Smooth muscle cell (in vitro differentiated cells): Measurements from ENCODE around the gene ERLIN1. TPM values are rescaled to one million over a fixed set of nuclear protein-coding genes. Genes with fewer than 3 reads are reported as not detected.
A peak's percentile ranks its signal among the peaks of the same experiment; 100 is the strongest.

ENCODE experiments used
- DNase-seq: peaks from one replicate; lab custom pipeline; 2025; ENCODE audit not compliant: unreplicated experiment; lab: John Stamatoyannopoulos, UW
- H2AFZ ChIP-seq: fragments of 200-600 bp; sonication (generic); 2 replicates; pipeline ENCODE4 v1.6.0; 2016; ENCODE audit warnings: antibody characterized with exemption, low read depth, mild to moderate bottlenecking
- H3F3A ChIP-seq: fragments of 200-600 bp; sonication (generic); 2 replicates; pipeline ENCODE4 v1.6.0; 2017; ENCODE audit warnings: antibody characterized with exemption, low read depth
- H3K27ac ChIP-seq: fragments of 200-600 bp; sonication (generic); 2 replicates; pipeline ENCODE4 v1.5.1; 2016; ENCODE audit warnings: low read depth, mild to moderate bottlenecking
- H3K27me3 ChIP-seq: fragments of 200-600 bp; sonication (generic); 2 replicates; pipeline ENCODE4 v1.6.1; 2016; ENCODE audit warnings: low read depth, mild to moderate bottlenecking
- H3K36me3 ChIP-seq: fragments of 200-600 bp; sonication (generic); 2 replicates; pipeline ENCODE4 v1.5.1; 2016; ENCODE audit warnings: low read depth
- H3K4me1 ChIP-seq: fragments of 200-600 bp; sonication (generic); 2 replicates; pipeline ENCODE4 v1.5.1; 2016; ENCODE audit warnings: low read depth
- H3K4me2 ChIP-seq: fragments of 200-600 bp; sonication (generic); 2 replicates; pipeline ENCODE4 v1.6.0; 2016; ENCODE audit warnings: mild to moderate bottlenecking
- H3K4me3 ChIP-seq: fragments of 200-600 bp; sonication (generic); 2 replicates; pipeline ENCODE4 v1.5.1; 2016; ENCODE audit warnings: mild to moderate bottlenecking
- H3K79me2 ChIP-seq: fragments of 200-600 bp; sonication (generic); 2 replicates; pipeline ENCODE4 v1.6.0; 2016; ENCODE audit warnings: low read depth, mild to moderate bottlenecking
- H3K9ac ChIP-seq: fragments of 200-600 bp; sonication (generic); 2 replicates; pipeline ENCODE4 v1.6.0; 2016; ENCODE audit warnings: low read depth
- H3K9me3 ChIP-seq: fragments of 200-600 bp; sonication (generic); replicated peaks from 2 replicates; pipeline ENCODE4 v1.5.1; 2016; ENCODE audit warnings: low read depth
- H4K20me1 ChIP-seq: fragments of 200-600 bp; sonication (generic); 2 replicates; pipeline ENCODE4 v1.6.0; 2016; ENCODE audit warnings: low read depth
- CTCF ChIP-seq: fragments of 200-600 bp; sonication (generic); IDR thresholded peaks from 2 replicates; pipeline ENCODE4 v1.5.1; 2017; ENCODE audit warnings: borderline replicate concordance, mild to moderate bottlenecking, antibody characterized with exemption; ENCODE audit not compliant: insufficient read depth, poor library complexity, severe bottlenecking
- WGBS: methylation state at CpG from one replicate; pipeline ENCODE4 v1.1.7; 2016; ENCODE audit warnings: low lambda C conversion rate; 5-methylcytosine and 5-hydroxymethylcytosine counted together
- polyA plus RNA-seq: library from polyadenylated mRNA; unstranded; fragments of >200 nt; fragmentation: Nextera tagmentation; extraction: Ambion mirVana; gene quantifications from 2 replicates; pipeline ENCODE4 v1.2.1, GENCODE V29; 2016
- total RNA-seq: library from RNA; depleted of rRNA; stranded (reverse); fragments of >200 nt; gene quantifications from 2 replicates; pipeline ENCODE4 v1.2.3, GENCODE V29; 2014

The ERLIN1 gene
- total and polyA plus RNA-seq, 2 experiments from 2014 or later = 21.0 to 32.2 TPM

GRCh38 chr10:100153239-100153825 lies 32.5 kb downstream of the ERLIN1 start:
- Histone ChIP-seq H3K4me1 (no peaks in the 10 kb centered on the region), H2AFZ (no peak overlapping the region), H3F3A (no peaks in the 10 kb centered on the region), H3K9me3 (no peaks in the 10 kb centered on the region), H3K4me3 (no peak overlapping the region), H3K79me2 (no peaks in the 10 kb centered on the region), H3K27me3 (no peaks in the 10 kb centered on the region), H3K9ac (no peak overlapping the region), H4K20me1 (no peaks in the 10 kb centered on the region), H3K4me2 (no peak overlapping the region), H3K36me3 (peaks cover 14% of the 10 kb centered on the region), H3K27ac (no peak overlapping the region)
- WGBS = 91% methylated on average over 4 of the region's 4 CpGs
- DNase-seq = no peak
- TF ChIP-seq CTCF = no peak

- Histone ChIP-seq H3K9me3 (no peaks in the 10 kb centered on the region), H3K9ac (no peak overlapping the region), H3F3A (no peaks in the 10 kb centered on the region), H3K36me3 (peaks cover 14% of the 10 kb centered on the region), H3K4me1 (no peaks in the 10 kb centered on the region), H3K79me2 (no peaks in the 10 kb centered on the region), H3K27me3 (no peaks in the 10 kb centered on the region), H2AFZ (no peak overlapping the region), H3K27ac (no peak overlapping the region), H3K4me2 (no peak overlapping the region), H4K20me1 (no peaks in the 10 kb centered on the region), H3K4me3 (no peak overlapping the region)
- TF ChIP-seq CTCF = no peak
- DNase-seq = no peak
- WGBS = 98% methylated on average over 6 of the region's 6 CpGs
Observed at GRCh38 chr10:100151723-100152300, 34.0 kb downstream of the ERLIN1 start.

- no peak overlapping the region for H3K9ac ChIP-seq
- peak overlapping the region; percentile 65 for H3K27ac ChIP-seq
- H3K4me3 ChIP-seq = no peak overlapping the region
- DNase-seq = no peak
- WGBS = 82% methylated on average over 8 of the region's 8 CpGs
- H3K4me1 ChIP-seq = no peaks in the 10 kb centered on the region
- no peaks in the 10 kb centered on the region for H4K20me1 ChIP-seq
- peaks cover 3% of the 10 kb centered on the region for H3K36me3 ChIP-seq
- no peak overlapping the region for H2AFZ ChIP-seq
- H3K4me2 ChIP-seq = no peak overlapping the region
- H3K79me2 ChIP-seq = no peaks in the 10 kb centered on the region
- no peaks in the 10 kb centered on the region for H3F3A ChIP-seq
- H3K27me3 ChIP-seq = no peaks in the 10 kb centered on the region
- no peak for TF ChIP-seq CTCF
- no peaks in the 10 kb centered on the region for H3K9me3 ChIP-seq
Observed at GRCh38 chr10:100148353-100149211, 37.2 kb downstream of the ERLIN1 start.
